ENCODE measurements around the gene OR8I2.

The OR8I2 gene

GRCh38 chr11:56066980-56067379 lies 26.1 kb upstream of the OR8I2 start:
- ChIA-PET CTCF (no interaction called here), POLR2A (no interaction called here)
- Histone ChIP-seq H3K9me3 (ENCODE audit: control insufficient read depth, insufficient read depth, low read depth, low read length) (no peaks in the 10 kb centered on the region), H3K27ac (ENCODE audit: extremely low read depth, low read depth, low read length) (no peak overlapping the region), H3K36me3 (ENCODE audit: control insufficient read depth in 2 of 2, insufficient read depth in 1 of 2, low read length in 2 of 2) (no peaks in the 10 kb centered on the region), H3K4me3 (ENCODE audit: low read depth, low read length) (no peak overlapping the region), H3K4me1 (ENCODE audit: control insufficient read depth, insufficient read depth, low read length) (no peaks in the 10 kb centered on the region)
- TF ChIP-seq ZNF146 (tag by site-specific recombination; IDR thresholded peaks at IDR 0.05): no peak
- TF ChIP-seq HOXD13 (CRISPR knock-in tag; IDR thresholded peaks at IDR 0.05; ENCODE audit: borderline replicate concordance): no peak
- TF ChIP-seq ZNF350 (tag by site-specific recombination; IDR thresholded peaks at IDR 0.05): no peak
- no peak for TF ChIP-seq ZNF211 (tag by site-specific recombination; IDR thresholded peaks at IDR 0.05; ENCODE audit: low read depth)
- TF ChIP-seq ZNF629 (tag by site-specific recombination; IDR thresholded peaks at IDR 0.05): no peak
- TF ChIP-seq ZBTB26 (tag by site-specific recombination; optimal IDR thresholded peaks at IDR 0.05): no peak
- no peak for TF ChIP-seq ZBTB49 (tag by site-specific recombination; IDR thresholded peaks at IDR 0.05; ENCODE audit: low read depth)
- TF ChIP-seq ZNF558 (tag by site-specific recombination; IDR thresholded peaks at IDR 0.05): no peak
- TF ChIP-seq ZSCAN18 (tag by site-specific recombination; IDR thresholded peaks at IDR 0.05): no peak
- TF ChIP-seq GLIS2 (tag by site-specific recombination; IDR thresholded peaks at IDR 0.05): no peak
- TF ChIP-seq ZNF501 (tag by site-specific recombination; IDR thresholded peaks at IDR 0.05): no peak
- no peak for TF ChIP-seq ZNF19 (tag by site-specific recombination; IDR thresholded peaks at IDR 0.05; ENCODE audit: low read depth)
- no peak for TF ChIP-seq ZNF707 (tag by site-specific recombination; IDR thresholded peaks at IDR 0.05)
- TF ChIP-seq ZXDB (tag by site-specific recombination; IDR thresholded peaks at IDR 0.05): no peak
- TF ChIP-seq AEBP2 (tag by site-specific recombination; IDR thresholded peaks at IDR 0.05; ENCODE audit: borderline replicate concordance): no peak
- no peak for TF ChIP-seq ZNF670 (tag by site-specific recombination; IDR thresholded peaks at IDR 0.05; ENCODE audit: low read depth)
- no peak for TF ChIP-seq ZBTB48 (tag by site-specific recombination; IDR thresholded peaks at IDR 0.05)
- TF ChIP-seq ZNF266 (tag by site-specific recombination; IDR thresholded peaks at IDR 0.05; ENCODE audit: low read depth): no peak

GRCh38 chr11:56089697-56090096 lies 3.4 kb upstream of the OR8I2 start:
- Histone ChIP-seq H3K36me3 (ENCODE audit: control insufficient read depth in 2 of 2, insufficient read depth in 1 of 2, low read length in 2 of 2) (no peaks in the 10 kb centered on the region), H3K27ac (ENCODE audit: extremely low read depth, low read depth, low read length) (no peak overlapping the region), H3K4me1 (ENCODE audit: control insufficient read depth, insufficient read depth, low read length) (no peaks in the 10 kb centered on the region), H3K9me3 (ENCODE audit: control insufficient read depth, insufficient read depth, low read depth, low read length) (no peaks in the 10 kb centered on the region), H3K4me3 (ENCODE audit: low read depth, low read length) (no peak overlapping the region)
- ChIA-PET POLR2A (no interaction called here), CTCF (no interaction called here)
- TF ChIP-seq ZNF114 (tag by site-specific recombination; IDR thresholded peaks at IDR 0.05) (no peak), ZSCAN30 (tag by site-specific recombination; IDR thresholded peaks at IDR 0.05) (no peak), GFI1B (tag by site-specific recombination; IDR thresholded peaks at IDR 0.05) (no peak), EGR2 (tag by site-specific recombination; IDR thresholded peaks at IDR 0.05; ENCODE audit: low read depth) (no peak), SCRT2 (tag by site-specific recombination; IDR thresholded peaks at IDR 0.05) (no peak), ZNF10 (tag by site-specific recombination; IDR thresholded peaks at IDR 0.05) (no peak), ZNF639 (tag by site-specific recombination; IDR thresholded peaks at IDR 0.05) (no peak), ZNF843 (tag by site-specific recombination; IDR thresholded peaks at IDR 0.05) (no peak), ZNF398 (tag by site-specific recombination; IDR thresholded peaks at IDR 0.05) (no peak), KLF10 (tag by site-specific recombination; IDR thresholded peaks at IDR 0.05) (no peak)

Data from HEK293 (cell line).